RWPE2 (cell line): ENCODE data around the gene SLC19A1.

Experiments used
- ATAC-seq: fragments of 200-7000 bp; cut with Tn5 transposase; 3 replicates; pipeline ENCODE4 v1.9.1; 2021; ENCODE audit warnings: low read depth
- DNase-seq: peaks from one replicate; pipeline ENCODE4 v3.0.0-alpha.2; 2020; ENCODE audit warnings: low spot score
- H3K27ac ChIP-seq: fragments of 450-650 bp; 2 replicates; pipeline ENCODE4 v1.5.1; 2017; ENCODE audit warnings: mild to moderate bottlenecking; ENCODE audit not compliant: poor library complexity, severe bottlenecking
- H3K27me3 ChIP-seq: fragments of 250-450 bp; sonication (Bioruptor Pico); 2 replicates; pipeline ENCODE4 v1.5.1; 2021; ENCODE audit warnings: mild to moderate bottlenecking, moderate library complexity; ENCODE audit not compliant: insufficient read depth, poor library complexity, severe bottlenecking
- H3K36me3 ChIP-seq: fragments of 250-450 bp; sonication (Bioruptor Pico); 2 replicates; pipeline ENCODE4 v1.5.1; 2020; ENCODE audit warnings: low read depth, mild to moderate bottlenecking, moderate library complexity
- H3K4me1 ChIP-seq: fragments of 250-450 bp; sonication (Bioruptor Pico); 2 replicates; pipeline ENCODE4 v1.5.1; 2021; ENCODE audit warnings: mild to moderate bottlenecking, moderate library complexity; ENCODE audit not compliant: insufficient read depth, poor library complexity, severe bottlenecking
- H3K4me3 ChIP-seq: fragments of 250-450 bp; sonication (Bioruptor Pico); 2 replicates; pipeline ENCODE4 v1.5.1; 2021; ENCODE audit warnings: mild to moderate bottlenecking, moderate library complexity; ENCODE audit not compliant: severe bottlenecking
- H3K9me3 ChIP-seq: fragments of 250-450 bp; sonication (Bioruptor Pico); 2 replicates; pipeline ENCODE4 v1.5.1; 2021; ENCODE audit warnings: mild to moderate bottlenecking, moderate library complexity; ENCODE audit not compliant: severe bottlenecking
- TF ChIP-seq, protein P1 (sequence below): fragments of 450-650 bp; IDR thresholded peaks from one replicate; pipeline ENCODE4 v1.5.1; 2017; ENCODE audit warnings: mild to moderate bottlenecking, moderate library complexity; ENCODE audit not compliant: poor library complexity, severe bottlenecking

SLC19A1 gene

GRCh38 chr21:45463871-45464270 lies 78.4 kb downstream of the SLC19A1 start:
- H3K4me1 ChIP-seq: no peaks in the 10 kb centered on the region
- TF ChIP-seq, protein P1, sequence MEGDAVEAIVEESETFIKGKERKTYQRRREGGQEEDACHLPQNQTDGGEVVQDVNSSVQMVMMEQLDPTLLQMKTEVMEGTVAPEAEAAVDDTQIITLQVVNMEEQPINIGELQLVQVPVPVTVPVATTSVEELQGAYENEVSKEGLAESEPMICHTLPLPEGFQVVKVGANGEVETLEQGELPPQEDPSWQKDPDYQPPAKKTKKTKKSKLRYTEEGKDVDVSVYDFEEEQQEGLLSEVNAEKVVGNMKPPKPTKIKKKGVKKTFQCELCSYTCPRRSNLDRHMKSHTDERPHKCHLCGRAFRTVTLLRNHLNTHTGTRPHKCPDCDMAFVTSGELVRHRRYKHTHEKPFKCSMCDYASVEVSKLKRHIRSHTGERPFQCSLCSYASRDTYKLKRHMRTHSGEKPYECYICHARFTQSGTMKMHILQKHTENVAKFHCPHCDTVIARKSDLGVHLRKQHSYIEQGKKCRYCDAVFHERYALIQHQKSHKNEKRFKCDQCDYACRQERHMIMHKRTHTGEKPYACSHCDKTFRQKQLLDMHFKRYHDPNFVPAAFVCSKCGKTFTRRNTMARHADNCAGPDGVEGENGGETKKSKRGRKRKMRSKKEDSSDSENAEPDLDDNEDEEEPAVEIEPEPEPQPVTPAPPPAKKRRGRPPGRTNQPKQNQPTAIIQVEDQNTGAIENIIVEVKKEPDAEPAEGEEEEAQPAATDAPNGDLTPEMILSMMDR: no peak
- ATAC-seq (no peak), DNase-seq (no peak)
- no peak overlapping the region for H3K4me3 ChIP-seq
- no peaks in the 10 kb centered on the region for H3K36me3 ChIP-seq
- H3K9me3 ChIP-seq: no peaks in the 10 kb centered on the region
- no peak overlapping the region for H3K27ac ChIP-seq
- no peaks in the 10 kb centered on the region for H3K27me3 ChIP-seq

DNA sequence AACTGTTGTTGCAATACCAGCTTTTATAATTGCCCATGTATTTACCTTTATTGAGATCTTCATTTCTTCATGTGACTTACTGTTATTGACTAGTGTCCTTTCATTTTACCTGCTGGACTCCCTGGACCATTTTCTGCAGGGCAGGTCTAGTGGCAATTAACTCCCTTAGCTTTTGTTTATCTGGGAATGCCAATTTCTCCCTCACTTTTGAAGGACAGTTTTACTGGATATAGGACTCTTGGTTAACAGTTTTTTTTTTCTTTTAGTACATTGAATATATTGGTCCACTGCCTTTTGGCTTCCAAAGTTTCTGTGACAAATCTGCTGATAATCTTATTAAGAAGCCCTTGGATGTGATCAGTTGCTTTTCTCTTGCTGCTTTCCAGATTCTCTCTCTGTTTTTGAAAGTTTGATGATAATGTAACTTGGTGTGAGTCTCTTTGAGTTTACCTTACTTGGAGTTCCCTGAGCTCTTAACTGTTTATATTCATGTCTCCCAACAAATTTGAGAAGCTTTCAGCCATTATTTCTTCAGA lies 80.4 kb downstream of the SLC19A1 start:
- H3K36me3 ChIP-seq: no peaks in the 10 kb centered on the region
- TF ChIP-seq, protein P1: no peak

DNA sequence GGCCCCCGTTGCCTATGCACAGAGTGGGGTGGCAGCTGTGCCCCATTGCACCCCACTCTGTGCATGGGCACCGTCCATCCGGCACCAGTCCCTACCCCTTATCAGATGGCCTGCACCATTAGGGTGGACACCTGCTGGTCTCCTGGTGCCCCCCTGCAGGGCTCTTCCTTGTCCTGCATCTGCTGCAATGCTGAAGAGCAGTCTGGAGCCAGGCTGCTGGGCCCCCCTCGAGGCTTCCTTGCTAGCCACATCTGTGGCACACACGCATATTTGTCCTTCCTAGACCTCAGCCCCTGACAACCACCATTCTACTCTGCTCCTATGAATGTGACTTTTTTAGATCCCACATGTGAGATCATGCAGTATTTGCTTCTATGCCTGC lies 80.9 kb downstream of the SLC19A1 start:
- H3K4me1 ChIP-seq: no peaks in the 10 kb centered on the region
- TF ChIP-seq, protein P1: no peak
- DNase-seq: no peak
- H3K9me3 ChIP-seq: no peaks in the 10 kb centered on the region
- no peak overlapping the region for H3K27ac ChIP-seq
- ATAC-seq: no peak
- no peaks in the 10 kb centered on the region for H3K27me3 ChIP-seq
- H3K36me3 ChIP-seq: no peaks in the 10 kb centered on the region
- no peak overlapping the region for H3K4me3 ChIP-seq

More for the DNA sequence above, 80.4 kb downstream of the SLC19A1 start:
- Histone ChIP-seq H3K27ac (no peak overlapping the region), H3K4me1 (no peaks in the 10 kb centered on the region), H3K4me3 (no peak overlapping the region), H3K9me3 (no peaks in the 10 kb centered on the region), H3K27me3 (no peaks in the 10 kb centered on the region)
- DNase-seq: no peak
- ATAC-seq: no peak

DNA sequence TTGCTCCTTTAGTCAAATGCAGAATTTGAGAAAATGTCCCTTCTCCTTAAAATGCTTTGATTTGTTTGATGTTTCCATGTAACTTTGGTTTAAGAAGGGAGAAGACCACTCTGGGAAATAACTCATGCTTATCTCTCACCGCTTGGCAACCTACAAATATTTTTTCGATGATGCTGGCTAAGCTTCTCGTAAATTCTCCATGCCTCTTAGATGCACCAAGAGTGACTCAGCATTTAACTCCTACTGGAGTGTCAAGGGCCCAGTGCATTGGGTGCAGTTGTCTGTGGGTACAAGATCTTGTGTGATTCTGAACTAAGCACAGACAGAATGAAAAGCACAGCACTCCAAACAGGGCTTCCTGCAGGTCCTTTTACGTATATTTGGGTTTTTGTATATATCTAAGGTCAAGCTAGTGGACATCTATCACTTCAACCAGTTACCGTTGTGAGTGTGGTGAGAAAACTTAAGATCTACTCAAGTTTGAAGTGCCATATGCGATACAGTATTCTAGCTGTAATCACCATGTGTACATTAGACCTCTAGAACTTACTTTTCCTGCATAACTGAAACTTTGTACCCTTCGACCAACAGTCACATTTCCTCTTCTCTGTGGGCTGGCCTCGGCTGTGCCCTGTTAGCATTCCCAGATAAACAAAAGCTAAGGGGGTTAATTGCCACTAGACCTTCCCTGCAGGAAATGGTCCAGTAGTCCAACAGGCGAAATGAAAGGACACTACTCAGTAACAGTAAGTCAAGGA lies 81.5 kb downstream of the SLC19A1 start:
- no peak overlapping the region for H3K27ac ChIP-seq
- ATAC-seq (no peak), DNase-seq (no peak)
- H3K4me3 ChIP-seq: no peak overlapping the region
- H3K4me1 ChIP-seq: no peaks in the 10 kb centered on the region
- TF ChIP-seq, protein P1: no peak
- no peaks in the 10 kb centered on the region for H3K27me3 ChIP-seq
- no peaks in the 10 kb centered on the region for H3K9me3 ChIP-seq
- H3K36me3 ChIP-seq: no peaks in the 10 kb centered on the region

DNA sequence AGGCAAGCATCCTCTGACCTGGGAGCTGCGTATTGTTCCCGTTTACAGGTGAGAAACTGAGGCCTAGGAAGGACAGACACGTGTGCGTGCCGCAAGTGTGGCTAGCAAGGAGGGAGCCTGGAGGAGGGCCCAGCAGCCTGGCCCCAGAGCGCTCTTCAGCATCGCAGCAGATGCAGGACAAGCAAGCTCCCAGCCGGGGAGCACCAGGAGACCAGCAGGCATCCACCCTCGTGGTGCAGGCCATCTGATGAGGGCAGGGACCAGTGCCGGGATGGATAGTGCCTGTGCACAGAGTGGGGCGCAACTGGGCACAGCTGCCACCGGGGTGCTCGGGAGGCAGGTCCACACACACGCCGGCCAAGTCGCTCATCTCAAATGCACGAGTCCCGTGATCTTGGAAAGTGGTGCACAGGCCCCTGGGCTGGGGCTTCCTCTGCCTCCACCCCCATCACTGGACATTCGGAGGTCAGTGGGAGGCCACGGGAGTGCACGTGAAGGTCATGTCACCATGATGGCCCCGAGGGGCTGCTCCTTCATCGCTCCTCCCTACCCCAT lies 82.2 kb downstream of the SLC19A1 start:
- ATAC-seq (no peak), DNase-seq (peak; percentile 40)
- H3K4me3 ChIP-seq: no peak overlapping the region
- no peaks in the 10 kb centered on the region for H3K36me3 ChIP-seq
- no peak overlapping the region for H3K27ac ChIP-seq
- TF ChIP-seq, protein P1: no peak
- H3K9me3 ChIP-seq: no peaks in the 10 kb centered on the region
- H3K27me3 ChIP-seq: no peaks in the 10 kb centered on the region
- no peaks in the 10 kb centered on the region for H3K4me1 ChIP-seq
